Measurements from ENCODE around the gene BRF1.

The BRF1 gene

GRCh38 chr14:105329411-105330150, 28.8 kb upstream of the BRF1 start:
- TF ChIP-seq CTCF (IDR thresholded peaks at IDR 0.05) = no peak

- no peak for TF ChIP-seq CTCF (IDR thresholded peaks at IDR 0.05)
These were observed 28.0 kb upstream of the BRF1 start for GRCh38 chr14:105328678-105329390.

GRCh38 chr14:105328070-105328677, 27.4 kb upstream of the BRF1 start:
- TF ChIP-seq CTCF (IDR thresholded peaks at IDR 0.05) = no peak

- no peak for TF ChIP-seq CTCF (IDR thresholded peaks at IDR 0.05)
These were observed 26.3 kb upstream of the BRF1 start for GRCh38 chr14:105326891-105327694.

GRCh38 chr14:105326568-105326867, 25.7 kb upstream of the BRF1 start:
- no peak for TF ChIP-seq CTCF (IDR thresholded peaks at IDR 0.05)

- no peak for TF ChIP-seq CTCF (IDR thresholded peaks at IDR 0.05)
These were observed 25.1 kb upstream of the BRF1 start for GRCh38 chr14:105325716-105326567.

GRCh38 chr14:105325303-105325702, 24.5 kb upstream of the BRF1 start:
- TF ChIP-seq CTCF (IDR thresholded peaks at IDR 0.05) = no peak
